DMS 273 (cell line): Measurements from ENCODE around the gene ASB15.

Experiments
- DNase-seq: peaks from one replicate; lab custom pipeline; 2025; ENCODE audit not compliant: unreplicated experiment; lab: John Stamatoyannopoulos, UW

The ASB15 gene

GRCh38 chr7:123662293-123662692 lies 60.7 kb downstream of the ASB15 start:
- no peak for DNase-seq

DNA sequence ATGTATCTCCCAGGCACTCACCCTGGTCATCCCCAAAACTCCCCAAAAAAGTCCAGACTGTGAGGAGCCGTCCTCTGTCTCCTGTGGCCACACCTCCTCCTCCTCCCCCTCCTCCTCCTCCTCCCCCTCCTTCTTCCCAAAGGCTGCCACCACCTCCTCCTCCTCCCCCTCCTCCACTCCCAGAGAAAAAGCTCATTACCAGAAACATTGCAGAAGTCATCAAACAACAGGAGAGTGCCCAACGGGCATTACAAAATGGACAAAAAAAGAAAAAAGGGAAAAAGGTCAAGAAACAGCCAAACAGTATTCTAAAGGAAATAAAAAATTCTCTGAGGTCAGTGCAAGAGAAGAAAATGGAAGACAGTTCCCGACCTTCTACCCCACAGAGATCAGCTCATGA lies 61.1 kb downstream of the ASB15 start:
- no peak for DNase-seq

DNA sequence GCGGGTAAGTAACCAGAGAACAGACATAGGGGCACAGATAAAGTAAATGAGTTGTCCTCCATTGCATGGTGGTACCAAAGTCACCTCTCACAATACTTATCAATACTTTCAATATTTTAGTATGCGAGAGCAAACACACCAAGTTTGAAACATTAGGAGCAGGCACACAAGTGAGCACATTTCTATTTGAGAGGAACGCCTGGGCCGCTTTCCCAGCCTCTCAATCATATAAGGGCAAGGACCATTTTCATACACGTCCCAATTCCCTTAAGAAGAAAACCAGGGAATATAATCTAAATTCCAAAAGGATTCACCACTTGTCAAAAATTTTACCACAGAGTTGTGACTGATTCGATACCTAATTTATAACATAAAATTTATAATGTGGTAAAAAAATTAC lies 61.6 kb downstream of the ASB15 start:
- no peak for DNase-seq

DNA sequence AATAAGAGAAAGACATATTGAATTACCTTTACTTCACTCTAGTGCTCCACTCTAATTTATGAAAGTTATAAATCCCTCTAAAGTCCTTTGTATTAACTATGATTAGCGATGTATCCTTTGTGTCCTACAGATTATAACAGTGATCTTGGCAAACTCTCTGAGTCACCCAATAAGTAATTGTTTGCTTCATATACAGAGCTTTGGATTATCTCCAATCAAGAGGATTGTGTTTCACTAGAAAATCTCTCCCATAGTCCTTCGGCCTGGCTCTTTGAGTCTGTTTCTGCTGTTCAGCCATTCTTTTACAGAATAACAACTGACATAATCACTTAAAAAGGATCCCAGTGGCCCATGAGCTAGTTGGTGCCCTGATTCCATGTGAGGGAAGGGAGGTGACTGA lies 63.5 kb downstream of the ASB15 start:
- no peak for DNase-seq

GRCh38 chr7:123665896-123666295 lies 64.3 kb downstream of the ASB15 start:
- DNase-seq = no peak

DNA sequence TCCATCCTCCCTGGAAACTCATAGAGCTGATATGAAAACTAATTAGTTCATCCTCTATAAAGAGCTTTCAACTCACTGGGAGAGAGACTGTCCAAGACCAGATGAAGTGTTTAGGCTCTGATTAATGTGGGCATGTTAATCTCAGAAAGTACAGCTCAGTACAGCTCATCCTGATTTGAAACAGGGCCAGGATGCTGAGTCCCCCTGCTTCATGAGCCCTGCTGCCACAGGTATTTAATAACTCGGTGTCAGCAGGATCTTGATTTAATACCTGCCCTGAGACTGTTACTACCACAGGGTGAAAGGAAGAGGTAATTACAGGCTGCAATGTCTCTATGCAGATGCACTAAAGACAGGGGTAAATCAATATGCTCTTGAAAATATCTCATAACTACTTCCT lies 64.9 kb downstream of the ASB15 start:
- no peak for DNase-seq

- DNase-seq = no peak
Measured at GRCh38 chr7:123669485-123669884, 67.9 kb downstream of the ASB15 start.

GRCh38 chr7:123673137-123673732 lies 71.6 kb downstream of the ASB15 start:
- no peak for DNase-seq

- no peak for DNase-seq
Measured at GRCh38 chr7:123673752-123674398, 72.3 kb downstream of the ASB15 start.

GRCh38 chr7:123674399-123675180 lies 73.0 kb downstream of the ASB15 start:
- no peak for DNase-seq

GRCh38 chr7:123675181-123675473 lies 73.5 kb downstream of the ASB15 start:
- no peak for DNase-seq

- no peak for DNase-seq
Measured at GRCh38 chr7:123677061-123677715, 75.6 kb downstream of the ASB15 start.

DNA sequence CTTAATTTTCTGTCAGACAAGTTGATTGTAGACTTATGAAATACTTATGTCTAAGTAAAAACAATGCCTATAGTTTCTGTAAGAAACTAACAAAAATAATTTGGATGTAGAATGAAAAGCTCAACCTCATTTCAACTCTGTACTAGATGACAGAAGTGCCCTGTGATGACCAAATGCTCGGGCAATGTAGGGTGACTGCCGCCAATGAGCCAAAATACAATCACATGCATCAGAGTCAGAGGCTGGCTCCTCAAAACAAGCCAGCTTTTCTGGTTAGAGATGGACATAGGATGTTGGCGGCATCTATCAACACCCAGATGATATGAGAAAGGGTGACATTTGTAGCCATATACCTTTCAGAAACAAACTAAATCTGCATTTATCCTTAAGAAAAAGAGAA lies 78.0 kb downstream of the ASB15 start:
- no peak for DNase-seq

GRCh38 chr7:123680580-123680979 lies 79.0 kb downstream of the ASB15 start:
- DNase-seq = no peak

DNA sequence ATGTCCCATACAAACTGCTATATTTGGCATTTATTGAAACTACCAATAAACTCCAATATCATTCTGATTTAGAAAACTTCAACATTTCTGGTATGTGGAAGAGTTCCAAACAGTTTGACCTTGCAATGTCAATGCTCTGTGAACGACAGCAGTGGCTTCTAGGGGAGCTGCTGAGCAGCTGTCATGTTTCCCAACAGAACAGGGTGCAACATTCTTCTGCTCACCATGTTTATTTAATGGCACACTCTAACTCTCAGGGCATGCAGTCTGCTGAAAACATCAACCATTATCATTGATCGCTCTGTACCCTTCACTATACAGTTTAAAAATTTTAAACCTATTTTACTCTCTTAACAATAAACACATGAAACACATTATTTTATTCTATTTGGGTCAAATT lies 79.9 kb downstream of the ASB15 start:
- no peak for DNase-seq

GRCh38 chr7:123682690-123683089 lies 81.1 kb downstream of the ASB15 start:
- peak; percentile 78 for DNase-seq

- no peak for DNase-seq
Measured at GRCh38 chr7:123687161-123687560, 85.5 kb downstream of the ASB15 start.

GRCh38 chr7:123687727-123688126 lies 86.1 kb downstream of the ASB15 start:
- no peak for DNase-seq
